Thoracic aorta (tissue), 2 donors: Measurements from ENCODE around the gene MLPH. TPM values are rescaled to one million over a fixed set of nuclear protein-coding genes. Genes with fewer than 3 reads are reported as not detected.

Experiments
- ATAC-seq: fragments of 150-250 bp; one replicate; pipeline ENCODE4 v1.8.0; 2017; ENCODE audit warnings: low read depth; ENCODE audit not compliant: insufficient number of reproducible peaks, low FRiP score
- DNase-seq: peaks from one replicate; pipeline ENCODE4 v3.0.0-alpha.2; 2020; ENCODE audit warnings: low spot score
- H3K27ac ChIP-seq, 2 donors: fragments of 200-600 bp; sonication (generic); 1 replicate in 1 of 2; 2 replicates in 1 of 2; pipeline ENCODE4 v1.5.1; 2016; ENCODE audit warnings: mild to moderate bottlenecking in 2 of 2, moderate library complexity in 2 of 2
- H3K27me3 ChIP-seq: fragments of 200-600 bp; sonication (generic); replicated peaks from 2 replicates; pipeline ENCODE4 v1.6.0; 2016; ENCODE audit warnings: mild to moderate bottlenecking; ENCODE audit not compliant: insufficient read depth
- H3K36me3 ChIP-seq: fragments of 200-600 bp; sonication (generic); one replicate; pipeline ENCODE4 v1.5.1; 2016
- H3K4me1 ChIP-seq, 2 donors: fragments of 200-600 bp; sonication (generic); 1 replicate in 1 of 2; 2 replicates in 1 of 2; pipeline versions ENCODE4 v1.5.1 to v1.6.0; 2016; ENCODE audit warnings: low read depth in 2 of 2, mild to moderate bottlenecking in 1 of 2; ENCODE audit not compliant: control insufficient read depth in 1 of 2
- H3K4me3 ChIP-seq: fragments of 200-600 bp; sonication (generic); 2 replicates; pipeline ENCODE4 v1.5.1; 2016; ENCODE audit warnings: mild to moderate bottlenecking
- H3K9me3 ChIP-seq: fragments of 200-600 bp; sonication (generic); 2 replicates; pipeline ENCODE4 v1.5.1; 2016
- CTCF ChIP-seq: fragments of 200-600 bp; sonication (generic); IDR thresholded peaks from one replicate; pipeline ENCODE4 v1.5.1; 2019; ENCODE audit warnings: antibody characterized with exemption
- total RNA-seq, 2 donors: library from RNA; depleted of rRNA; stranded (reverse); fragments of >200 nt; gene quantifications; one replicate each; pipeline versions ENCODE4 v1.1.0 to v1.2.3, GENCODE V29; 2016

The MLPH gene
- total RNA-seq, 2 donors from 2014 or later = 2.0 to 7.4 TPM

GRCh38 chr2:237577956-237578870 lies 91.2 kb downstream of the MLPH start:
- no peak overlapping the region for H3K27ac ChIP-seq
- DNase-seq = no peak
- H3K36me3 ChIP-seq = no peaks in the 10 kb centered on the region
- no peak overlapping the region for H3K4me3 ChIP-seq
- H3K4me1 ChIP-seq = peaks cover 9 to 29% of the 10 kb centered on the region in 2 donors
- H3K27me3 ChIP-seq = no peaks in the 10 kb centered on the region
- ATAC-seq = no peak
- TF ChIP-seq CTCF = no peak
- H3K9me3 ChIP-seq = no peaks in the 10 kb centered on the region

GRCh38 chr2:237581326-237581725 lies 94.3 kb downstream of the MLPH start:
- H3K36me3 ChIP-seq = no peaks in the 10 kb centered on the region
- H3K4me1 ChIP-seq = peaks cover 9 to 17% of the 10 kb centered on the region in 2 donors
- ATAC-seq (no peak), DNase-seq (no peak)
- no peaks in the 10 kb centered on the region for H3K9me3 ChIP-seq
- peak overlapping the region; percentile 60 for H3K4me3 ChIP-seq
- TF ChIP-seq CTCF = no peak
- peak overlapping the region; percentile 86 to 87 for H3K27ac ChIP-seq
- no peaks in the 10 kb centered on the region for H3K27me3 ChIP-seq

GRCh38 chr2:237581751-237582746 lies 95.0 kb downstream of the MLPH start:
- DNase-seq = peak; percentile 59
- peak overlapping the region; percentile 60 for H3K4me3 ChIP-seq

GRCh38 chr2:237583385-237584295 lies 96.6 kb downstream of the MLPH start:
- no peaks in the 10 kb centered on the region for H3K27me3 ChIP-seq
- no peak for TF ChIP-seq CTCF
- DNase-seq (no peak), ATAC-seq (no peak)
- no peak overlapping the region for H3K4me3 ChIP-seq
- H3K9me3 ChIP-seq = no peaks in the 10 kb centered on the region
- peaks cover 9 to 17% of the 10 kb centered on the region in 2 donors for H3K4me1 ChIP-seq
- no peaks in the 10 kb centered on the region for H3K36me3 ChIP-seq
- no peak overlapping the region for H3K27ac ChIP-seq

More at GRCh38 chr2:237581751-237582746, 95.0 kb downstream of the MLPH start:
- Histone ChIP-seq H3K4me1 (peaks cover 9 to 17% of the 10 kb centered on the region in 2 donors), H3K27ac (peak overlapping the region; percentile 86 to 87), H3K9me3 (no peaks in the 10 kb centered on the region), H3K36me3 (no peaks in the 10 kb centered on the region), H3K27me3 (no peaks in the 10 kb centered on the region)
- ATAC-seq = peak; percentile 81
- peak; percentile 21 for TF ChIP-seq CTCF
